HEK293T (cell line): ENCODE data around the gene DLX2.

Experiments
- CTCF ChIA-PET: fragments of 350-600 bp; formaldehyde crosslinking; extraction: SDS; loops from one replicate; lab custom pipeline; 2021; ENCODE audit warnings: antibody characterized with exemption, inconsistent platforms; lab: Yijun Ruan, JAX
- POLR2A ChIA-PET: fragments of 350-600 bp; formaldehyde crosslinking; extraction: SDS; loops from one replicate; lab custom pipeline; 2020; ENCODE audit warnings: antibody characterized with exemption, inconsistent platforms; lab: Yijun Ruan, JAX
- DNase-seq: peaks from one replicate; pipeline ENCODE4 v3.0.0; 2012; ENCODE audit warnings: mixed read lengths; ENCODE audit errors: extremely low spot score
- ARNT ChIP-seq: fragments of 450-650 bp; IDR thresholded peaks from 2 replicates; pipeline ENCODE4 v1.6.1; 2017; ENCODE audit warnings: mild to moderate bottlenecking
- BHLHE40 ChIP-seq: fragments of 450-650 bp; IDR thresholded peaks from 2 replicates; pipeline ENCODE4 v1.6.1; 2016; ENCODE audit warnings: mild to moderate bottlenecking, moderate library complexity, borderline replicate concordance
- CTBP1 ChIP-seq: fragments of 450-650 bp; IDR thresholded peaks from 2 replicates; pipeline ENCODE4 v1.6.1; 2016; ENCODE audit warnings: borderline replicate concordance
- ELF4 ChIP-seq: fragments of 450-650 bp; IDR thresholded peaks from 2 replicates; pipeline ENCODE4 v1.6.1; 2017; ENCODE audit warnings: antibody characterized with exemption
- FOXA1 ChIP-seq: fragments of 450-650 bp; IDR thresholded peaks from 2 replicates; pipeline ENCODE4 v1.6.1; 2016; ENCODE audit warnings: mild to moderate bottlenecking
- FOXK2 ChIP-seq: fragments of 450-650 bp; IDR thresholded peaks from 2 replicates; pipeline ENCODE4 v1.6.1; 2016; ENCODE audit warnings: mild to moderate bottlenecking
- FOXM1 ChIP-seq: fragments of 450-650 bp; IDR thresholded peaks from 2 replicates; pipeline ENCODE4 v1.6.1; 2017; ENCODE audit warnings: mild to moderate bottlenecking, borderline replicate concordance
- HDGF ChIP-seq: fragments of 450-650 bp; IDR thresholded peaks from 2 replicates; pipeline ENCODE4 v1.6.1; 2017; ENCODE audit warnings: antibody characterized with exemption, borderline replicate concordance
- L3MBTL2 ChIP-seq: fragments of 450-650 bp; conservative IDR thresholded peaks from 2 replicates; pipeline ENCODE4 v1.6.1; 2016; ENCODE audit warnings: mild to moderate bottlenecking
- LEF1 ChIP-seq: fragments of 450-650 bp; IDR thresholded peaks from 2 replicates; pipeline ENCODE4 v1.6.1; 2017; ENCODE audit warnings: mild to moderate bottlenecking, borderline replicate concordance
- NFRKB ChIP-seq: fragments of 450-650 bp; IDR thresholded peaks from 2 replicates; pipeline ENCODE4 v1.6.1; 2016; ENCODE audit warnings: mild to moderate bottlenecking, moderate library complexity
- SP1 ChIP-seq: fragments of 450-650 bp; IDR thresholded peaks from 2 replicates; pipeline ENCODE4 v1.6.1; 2017
- SUZ12 ChIP-seq: fragments of 450-650 bp; IDR thresholded peaks from 2 replicates; pipeline ENCODE4 v1.6.1; 2016; ENCODE audit warnings: mild to moderate bottlenecking
- TARDBP ChIP-seq: fragments of 450-650 bp; IDR thresholded peaks from 2 replicates; pipeline ENCODE4 v1.6.1; 2016
- ZNF384 ChIP-seq: fragments of 450-650 bp; IDR thresholded peaks from 2 replicates; pipeline ENCODE4 v1.6.1; 2016
- TF ChIP-seq, protein P1 (sequence below): fragments of 450-650 bp; IDR thresholded peaks from 2 replicates; pipeline ENCODE4 v1.6.1; 2016

DLX2 gene

DNA sequence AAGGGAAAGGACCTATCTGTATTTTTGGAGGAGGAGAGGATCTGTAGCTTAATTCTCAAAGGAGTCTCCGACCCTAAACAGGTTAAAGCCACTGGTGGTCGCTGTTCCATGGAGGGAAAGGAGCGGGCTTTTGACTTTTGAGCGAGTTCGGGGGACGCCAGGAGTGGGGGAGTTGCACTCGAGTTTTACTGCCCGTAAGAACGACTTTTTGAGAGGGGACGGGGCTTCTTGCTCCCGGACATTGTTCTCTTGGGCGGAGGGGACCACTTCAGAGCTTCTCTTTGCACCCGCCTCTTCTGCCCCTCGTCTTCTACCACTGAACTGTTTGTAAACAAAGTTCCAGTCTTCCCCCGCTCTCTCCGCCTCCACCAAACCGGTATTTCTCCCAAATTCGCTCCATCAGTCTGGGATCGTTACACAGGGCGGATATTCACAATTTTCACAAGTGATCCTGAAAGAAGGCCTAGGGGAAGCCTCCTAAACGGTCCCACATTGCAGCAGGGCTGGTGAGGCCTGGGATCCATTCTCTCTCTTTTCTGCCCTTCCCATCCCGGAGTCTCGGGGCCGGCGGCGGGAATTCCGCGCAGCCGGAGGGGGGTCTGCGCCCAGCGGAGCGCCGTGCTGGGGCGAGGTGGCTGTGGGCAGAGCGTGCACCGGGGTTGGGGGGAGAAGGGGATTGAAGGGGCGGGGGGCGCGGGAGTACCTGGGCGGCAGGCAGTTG, 6.6 kb downstream of the DLX2 start:
- ChIA-PET CTCF (interaction anchor here (0.5 to 2.1 kb wide), 7 partner anchors 8 to 78 kb away, joined by 3 to 11 read pairs (median 5); partner anchors contain the start of gene DLX1), POLR2A (interaction anchor here (0.8 to 6.2 kb wide), 23 partner anchors 11 to 286 kb away, joined by 3 to 135 read pairs (median 4); partner anchors contain the start of genes DLX1 and HAT1)
- TF ChIP-seq L3MBTL2 = peak; percentile 27
- TF ChIP-seq, protein P1, sequence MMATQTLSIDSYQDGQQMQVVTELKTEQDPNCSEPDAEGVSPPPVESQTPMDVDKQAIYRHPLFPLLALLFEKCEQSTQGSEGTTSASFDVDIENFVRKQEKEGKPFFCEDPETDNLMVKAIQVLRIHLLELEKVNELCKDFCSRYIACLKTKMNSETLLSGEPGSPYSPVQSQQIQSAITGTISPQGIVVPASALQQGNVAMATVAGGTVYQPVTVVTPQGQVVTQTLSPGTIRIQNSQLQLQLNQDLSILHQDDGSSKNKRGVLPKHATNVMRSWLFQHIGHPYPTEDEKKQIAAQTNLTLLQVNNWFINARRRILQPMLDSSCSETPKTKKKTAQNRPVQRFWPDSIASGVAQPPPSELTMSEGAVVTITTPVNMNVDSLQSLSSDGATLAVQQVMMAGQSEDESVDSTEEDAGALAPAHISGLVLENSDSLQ = no peak
- DNase-seq = no peak

DNA sequence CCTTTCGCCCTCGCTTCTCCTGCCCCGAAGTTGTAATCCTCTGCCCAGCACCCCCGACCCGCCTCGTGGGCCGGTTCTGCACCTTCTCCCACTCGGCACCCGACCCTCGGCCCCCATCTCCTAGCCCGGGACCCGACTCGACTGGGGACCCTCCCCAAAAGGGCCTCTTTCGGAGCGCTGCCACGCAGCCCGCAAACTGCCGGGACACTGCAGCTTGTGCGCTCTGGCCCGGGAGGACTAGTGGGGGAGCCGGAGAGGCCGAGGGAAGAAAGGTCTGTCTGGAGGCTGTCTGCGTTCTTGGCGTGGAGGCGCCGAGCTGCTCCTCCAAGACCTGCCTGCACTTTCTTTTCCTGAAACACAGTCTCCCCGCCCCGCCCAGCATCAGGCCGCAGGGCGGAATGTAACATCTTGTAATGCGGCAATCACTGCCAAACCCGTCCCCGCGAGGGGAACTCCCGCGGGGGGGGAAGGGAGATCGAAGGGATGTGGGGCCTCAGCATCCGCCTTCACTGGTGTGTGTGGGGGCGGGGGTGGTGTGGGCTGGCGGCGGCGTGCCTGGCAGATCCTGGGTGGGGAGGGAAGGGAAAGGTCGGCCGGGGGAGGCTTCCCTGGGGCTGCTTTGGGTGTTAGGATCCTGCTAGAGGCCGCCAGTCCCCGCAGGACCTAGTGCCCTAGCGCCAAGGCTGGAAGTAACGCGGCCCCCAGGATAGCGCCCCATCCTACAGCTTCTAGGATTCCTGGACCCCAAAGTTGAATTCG, 7.4 kb downstream of the DLX2 start:
- ChIA-PET CTCF (interaction anchor here (0.8 to 2.1 kb wide), 5 partner anchors 9 to 43 kb away, joined by 3 to 7 read pairs (median 5); partner anchors contain the start of gene DLX1), POLR2A (interaction anchor here (0.8 to 6.2 kb wide), 19 partner anchors 11 to 172 kb away, joined by 3 to 135 read pairs (median 4); partner anchors contain the start of genes DLX1 and HAT1)
- TF ChIP-seq NFRKB = no peak
- TF ChIP-seq, protein P1 = no peak
- TF ChIP-seq L3MBTL2 = 0 out of 2 replicates have a peak, but pooled peaks have one; percentile 9
- TF ChIP-seq TARDBP = peak; percentile 76; the same call in 1 of the 2 replicates
- no peak for DNase-seq

DNA sequence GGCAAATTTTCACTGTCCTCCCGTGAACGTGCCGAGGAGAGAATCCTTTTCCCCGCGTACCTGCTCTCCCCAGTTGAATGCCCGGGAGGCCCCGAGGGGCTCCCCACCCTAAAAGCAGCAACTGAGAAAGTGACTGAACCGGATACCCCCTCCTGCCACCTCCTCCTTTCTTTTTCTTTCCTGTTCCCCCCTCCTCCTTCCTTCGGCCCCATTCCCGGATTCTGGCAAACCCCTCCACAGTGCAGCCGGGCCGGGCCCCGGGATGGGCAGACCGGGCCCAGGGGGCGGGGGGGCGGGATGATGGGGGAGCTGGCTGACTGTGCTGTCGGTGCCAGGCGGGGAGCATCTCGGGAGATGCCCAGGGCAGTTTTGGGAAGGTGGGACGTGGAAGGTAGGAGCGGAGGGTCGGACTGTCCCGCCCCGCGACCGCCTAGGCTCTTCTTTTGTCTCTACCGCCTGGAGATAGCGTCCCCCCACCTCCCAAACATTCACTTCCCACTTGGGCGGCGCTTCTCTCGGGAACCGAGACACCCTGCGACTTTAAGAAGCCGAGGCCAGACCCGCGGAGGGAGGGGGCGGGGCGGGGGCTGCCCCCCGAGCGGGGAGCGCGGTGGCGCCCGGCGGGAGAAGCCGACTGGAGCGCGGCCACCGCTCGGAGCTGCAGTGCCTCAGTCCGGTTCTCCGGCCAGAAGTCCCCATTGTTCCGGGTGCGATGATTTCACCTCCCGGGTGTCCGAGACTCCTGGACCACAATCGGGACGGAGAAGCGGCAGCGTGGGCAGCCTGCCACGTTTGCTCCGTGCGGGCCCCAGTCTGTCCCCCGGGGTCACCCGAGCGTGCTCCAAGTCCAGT, 8.2 kb downstream of the DLX2 start:
- POLR2A ChIA-PET = interaction anchor here (0.7 to 6.2 kb wide), 12 partner anchors 8 to 103 kb away, joined by 3 to 135 read pairs (median 6); partner anchors contain the start of genes DLX1 and DLX2
- no peak for TF ChIP-seq FOXM1
- no peak for TF ChIP-seq ARNT
- TF ChIP-seq, protein P1 = no peak
- TF ChIP-seq HDGF = no peak
- TF ChIP-seq L3MBTL2 = no peak
- no peak for TF ChIP-seq BHLHE40
- no peak for TF ChIP-seq LEF1
- TF ChIP-seq CTBP1 = no peak
- no peak for TF ChIP-seq SUZ12
- no peak for DNase-seq
- CTCF ChIA-PET = interaction anchor here (1.4 to 2.1 kb wide), 2 partner anchors 8 to 9 kb away, joined by 6 to 7 read pairs; partner anchors contain the start of gene DLX1

DNA sequence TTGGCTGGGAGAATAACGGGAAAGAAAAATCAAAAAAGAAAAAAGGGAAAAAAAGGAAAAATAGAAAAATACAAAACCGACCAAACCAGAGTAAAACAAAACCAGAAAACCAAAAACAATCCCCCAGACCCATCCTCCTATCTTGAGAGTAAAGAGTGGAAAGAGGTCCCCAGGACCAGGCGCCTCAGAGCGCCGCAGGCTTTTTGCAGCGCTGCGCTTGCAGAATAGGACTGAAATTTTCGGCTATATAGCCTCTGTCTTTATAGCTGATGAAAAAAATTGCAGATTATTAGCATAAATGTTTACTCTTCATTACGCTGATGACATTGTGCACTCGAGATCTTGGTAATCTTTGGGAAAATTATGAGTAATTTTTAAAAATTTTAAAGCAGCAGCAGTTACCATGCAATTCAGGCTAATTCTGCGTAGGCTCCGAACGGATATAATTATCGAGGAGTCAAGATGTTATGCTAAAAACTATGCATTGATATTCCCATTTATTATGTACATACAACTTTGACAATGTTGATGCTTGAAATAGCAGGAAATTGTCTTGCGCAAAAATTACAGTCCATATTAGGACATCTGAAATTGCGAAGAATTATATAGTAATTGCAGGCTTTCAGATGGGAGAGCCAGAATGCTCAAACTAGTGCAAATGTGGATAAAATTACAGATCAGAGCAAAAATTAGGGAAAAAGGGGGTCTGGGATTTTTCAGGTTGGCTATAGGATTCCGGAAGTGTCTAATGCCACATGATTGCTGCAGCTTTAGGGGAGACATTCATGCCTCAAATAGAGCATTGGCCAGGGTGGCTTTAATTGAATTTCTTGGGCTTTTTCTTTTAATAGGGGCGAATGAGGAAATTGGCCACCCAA, 9.0 kb downstream of the DLX2 start:
- no peak for TF ChIP-seq BHLHE40
- TF ChIP-seq ZNF384 = no peak
- no peak for TF ChIP-seq ELF4
- TF ChIP-seq FOXM1 = no peak
- TF ChIP-seq L3MBTL2 = no peak
- TF ChIP-seq, protein P1 = no peak
- TF ChIP-seq CTBP1 = no peak
- no peak for TF ChIP-seq FOXA1
- TF ChIP-seq FOXK2 = no peak
- no peak for TF ChIP-seq TARDBP
- no peak for TF ChIP-seq NFRKB
- TF ChIP-seq ARNT = no peak
- TF ChIP-seq SP1 = no peak
- TF ChIP-seq SUZ12 = no peak
- no peak for TF ChIP-seq HDGF
- CTCF ChIA-PET = no interaction called here
- no peak for DNase-seq
- POLR2A ChIA-PET = interaction anchor here (0.7 to 1.2 kb wide), 3 partner anchors 8 to 9 kb away, joined by 3 to 4 read pairs (median 3); partner anchors contain the start of genes DLX1 and DLX2
